HG03095 (cell line): Measurements from ENCODE around the gene GRHL1.
"Not testable (repeated sequence)": the region's sequence is repeated elsewhere in the genome, so short reads cannot be mapped to it uniquely, and the experiment has no call there.

Source experiments
- ATAC-seq: cut with Tn5 transposase; IDR thresholded peaks from one replicate; pipeline ENCODE4 v1.9.1; 2021; ENCODE audit warnings: moderate library complexity; ENCODE audit not compliant: unreplicated experiment

GRHL1 gene

GRCh38 chr2:10009271-10009810, 57.8 kb downstream of the GRHL1 start:
- ATAC-seq, result no peak

- no peak for ATAC-seq
These were observed 58.6 kb downstream of the GRHL1 start for GRCh38 chr2:10009811-10010781.

GRCh38 chr2:10010861-10011605, 59.5 kb downstream of the GRHL1 start:
- ATAC-seq, result not testable (repeated sequence)

- ATAC-seq, result not testable (repeated sequence)
These were observed 60.3 kb downstream of the GRHL1 start for GRCh38 chr2:10011606-10012325.

- ATAC-seq, result not testable (repeated sequence)
These were observed 61.0 kb downstream of the GRHL1 start for GRCh38 chr2:10012366-10012962.

- ATAC-seq, result no peak
These were observed 61.5 kb downstream of the GRHL1 start for GRCh38 chr2:10012963-10013461.

- ATAC-seq, result not testable (repeated sequence)
These were observed 62.3 kb downstream of the GRHL1 start for GRCh38 chr2:10013651-10014417.

- ATAC-seq, result no peak
These were observed 63.1 kb downstream of the GRHL1 start for GRCh38 chr2:10014418-10015190.

GRCh38 chr2:10015376-10015989, 64.0 kb downstream of the GRHL1 start:
- ATAC-seq, result not testable (repeated sequence)

GRCh38 chr2:10016001-10016801, 64.7 kb downstream of the GRHL1 start:
- ATAC-seq, result no peak

- no peak for ATAC-seq
These were observed 65.3 kb downstream of the GRHL1 start for GRCh38 chr2:10016802-10017258.

- ATAC-seq, result no peak
These were observed 65.9 kb downstream of the GRHL1 start for GRCh38 chr2:10017313-10017941.

- no peak for ATAC-seq
These were observed 67.7 kb downstream of the GRHL1 start for GRCh38 chr2:10019174-10019573.

GRCh38 chr2:10019602-10020400, 68.3 kb downstream of the GRHL1 start:
- ATAC-seq, result no peak

- ATAC-seq, result no peak
These were observed 70.5 kb downstream of the GRHL1 start for GRCh38 chr2:10022041-10022421.

GRCh38 chr2:10022445-10022844, 71.0 kb downstream of the GRHL1 start:
- ATAC-seq, result no peak
